Fibroblast of the aortic adventitia (primary cell): ENCODE results near the gene ZNF189. TPM values are rescaled to one million over a fixed set of nuclear protein-coding genes. Genes with fewer than 3 reads are reported as not detected.

Source experiments
- DNase-seq: peaks from one replicate; pipeline ENCODE4 v3.0.0-alpha.2; 2010; ENCODE audit warnings: low read depth
- H3K4me3 ChIP-seq: 2 replicates; pipeline ENCODE4 v1.5.1; 2011; ENCODE audit warnings: low read depth, mild to moderate bottlenecking, control low read depth, low read length, moderate library complexity
- small RNA-seq: library from RNA; depleted of rRNA; stranded (forward); fragments of <200 nt; gene quantifications from one replicate; pipeline ENCODE3, GENCODE V24; 2012
- total RNA-seq: library from RNA; depleted of rRNA; stranded (reverse); fragments of >200 nt; gene quantifications from 2 replicates; pipeline ENCODE4 v1.2.3, GENCODE V29; 2012; ENCODE audit warnings: low replicate concordance
- TF ChIP-seq, protein P1 (sequence below): IDR thresholded peaks from 2 replicates; pipeline ENCODE4 v1.5.1; 2011; ENCODE audit warnings: mild to moderate bottlenecking, low read length, control low read depth, inconsistent platforms; ENCODE audit not compliant: insufficient read depth

ZNF189 gene
- total RNA-seq, 1 donor: 18.3 TPM

DNA sequence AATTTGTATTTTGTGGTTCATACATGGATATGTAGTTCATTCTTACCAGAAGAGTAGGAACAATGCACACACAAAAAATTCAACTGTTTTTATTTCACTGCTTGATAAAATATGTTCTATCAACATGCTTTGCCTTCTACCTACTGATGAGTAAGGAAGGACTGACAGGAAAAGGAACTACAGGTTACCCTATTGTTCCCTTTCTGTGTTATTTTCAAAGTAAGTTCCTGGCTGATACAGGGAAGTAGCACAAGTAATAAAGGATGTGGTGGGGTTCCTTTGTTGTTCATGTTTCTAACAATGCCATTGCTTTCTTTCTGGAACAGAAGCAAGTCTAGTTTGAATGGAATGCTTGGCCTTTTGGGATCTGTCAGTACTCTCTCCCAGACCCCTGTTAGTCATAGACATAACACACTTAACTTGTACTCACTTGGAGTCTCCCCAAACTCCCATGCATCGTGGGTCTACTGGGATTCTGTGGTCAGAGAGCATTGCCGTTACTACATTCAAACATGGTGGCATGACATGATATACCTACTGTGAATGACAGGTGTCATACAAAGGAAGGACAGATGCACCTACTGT lies 57.1 kb downstream of the ZNF189 start:
- no peak overlapping the region for H3K4me3 ChIP-seq
- peak; percentile 69 for DNase-seq
- TF ChIP-seq, protein P1, sequence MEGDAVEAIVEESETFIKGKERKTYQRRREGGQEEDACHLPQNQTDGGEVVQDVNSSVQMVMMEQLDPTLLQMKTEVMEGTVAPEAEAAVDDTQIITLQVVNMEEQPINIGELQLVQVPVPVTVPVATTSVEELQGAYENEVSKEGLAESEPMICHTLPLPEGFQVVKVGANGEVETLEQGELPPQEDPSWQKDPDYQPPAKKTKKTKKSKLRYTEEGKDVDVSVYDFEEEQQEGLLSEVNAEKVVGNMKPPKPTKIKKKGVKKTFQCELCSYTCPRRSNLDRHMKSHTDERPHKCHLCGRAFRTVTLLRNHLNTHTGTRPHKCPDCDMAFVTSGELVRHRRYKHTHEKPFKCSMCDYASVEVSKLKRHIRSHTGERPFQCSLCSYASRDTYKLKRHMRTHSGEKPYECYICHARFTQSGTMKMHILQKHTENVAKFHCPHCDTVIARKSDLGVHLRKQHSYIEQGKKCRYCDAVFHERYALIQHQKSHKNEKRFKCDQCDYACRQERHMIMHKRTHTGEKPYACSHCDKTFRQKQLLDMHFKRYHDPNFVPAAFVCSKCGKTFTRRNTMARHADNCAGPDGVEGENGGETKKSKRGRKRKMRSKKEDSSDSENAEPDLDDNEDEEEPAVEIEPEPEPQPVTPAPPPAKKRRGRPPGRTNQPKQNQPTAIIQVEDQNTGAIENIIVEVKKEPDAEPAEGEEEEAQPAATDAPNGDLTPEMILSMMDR: no peak

DNA sequence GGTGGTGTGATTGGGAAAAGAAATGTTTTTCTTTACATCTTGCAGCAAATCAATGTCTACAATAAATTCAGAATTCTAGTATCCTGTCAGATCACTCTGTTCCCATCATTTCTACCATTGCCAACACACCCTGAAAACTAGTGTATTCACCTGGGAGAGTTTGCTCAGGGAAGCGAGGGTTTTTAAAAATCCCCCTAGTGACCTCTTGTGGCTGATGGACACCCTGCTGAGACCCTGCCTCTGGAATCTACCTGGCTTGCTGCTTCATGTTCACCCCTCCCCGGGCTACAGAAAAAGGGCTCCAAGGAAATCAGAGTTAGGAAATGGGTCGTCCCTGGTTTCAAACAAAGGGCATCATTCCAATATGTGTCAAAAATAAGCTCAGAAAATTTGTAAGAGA lies 58.4 kb downstream of the ZNF189 start:
- TF ChIP-seq, protein P1: no peak
- DNase-seq: no peak
- H3K4me3 ChIP-seq: no peak overlapping the region

DNA sequence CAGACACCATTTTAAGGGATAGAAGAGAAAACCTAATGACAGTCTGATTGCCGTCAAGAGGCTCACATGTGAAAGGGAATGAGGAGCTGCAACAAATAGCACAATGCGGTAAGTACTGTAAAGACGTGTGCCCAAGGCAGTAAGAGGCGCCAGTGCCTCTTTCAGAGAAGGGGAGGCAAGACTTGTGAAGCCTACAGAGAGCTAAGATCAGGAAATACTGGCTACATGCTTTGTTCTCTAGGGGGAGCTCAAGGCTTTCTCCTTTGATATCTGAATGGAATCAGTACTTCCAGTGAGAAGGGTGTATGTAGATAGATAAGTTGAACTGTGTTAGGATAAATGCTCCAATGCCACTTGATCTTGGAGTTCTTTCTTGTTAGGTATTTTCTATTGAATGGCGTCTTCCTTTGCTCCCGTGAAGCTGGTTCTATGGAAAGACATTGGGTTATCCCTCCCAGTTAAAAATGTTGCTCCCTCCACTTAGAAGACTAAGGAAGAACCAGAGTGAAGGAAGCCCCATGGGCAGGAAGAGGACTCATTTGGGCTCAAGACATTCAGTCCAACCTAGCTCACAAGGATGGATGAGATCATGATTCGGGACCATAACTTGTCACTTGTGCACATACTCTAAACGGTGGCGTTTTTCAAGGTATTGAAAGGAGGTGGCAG lies 60.4 kb downstream of the ZNF189 start:
- TF ChIP-seq, protein P1: peak; percentile 90
- H3K4me3 ChIP-seq: no peak overlapping the region
- DNase-seq: peak; percentile 86

Small RNA genes within 50 kb of the gene (small RNA-seq; reads per million reads assigned to genes)
- not detected for gene AL353621.2

Other genes with a start within 250 kb of the ZNF189 start
- not detected in 2 replicates for gene BAAT, start 13.8 kb upstream of the ZNF189 start, total RNA-seq
- gene MRPL50, start 233 bp upstream of the ZNF189 start, total RNA-seq: 8.0 and 14.0 TPM in 2 replicates
- not detected in 2 replicates for gene ALDOB, start 36.9 kb downstream of the ZNF189 start, total RNA-seq
- 37.7 and 59.9 TPM in 2 replicates for gene RNF20, start 135.0 kb downstream of the ZNF189 start, total RNA-seq
- not detected in 2 replicates for gene PPP3R2, start 196.1 kb downstream of the ZNF189 start, total RNA-seq